GM21381 (cell line): ENCODE results near the gene CSNK2A2.
A peak's percentile ranks its signal among the peaks of the same experiment; 100 is the strongest.

Experiments
- ATAC-seq: cut with Tn5 transposase; IDR thresholded peaks from one replicate; pipeline ENCODE4 v1.9.1; 2021; ENCODE audit warnings: mild to moderate bottlenecking, moderate library complexity; ENCODE audit not compliant: unreplicated experiment

CSNK2A2 gene

DNA sequence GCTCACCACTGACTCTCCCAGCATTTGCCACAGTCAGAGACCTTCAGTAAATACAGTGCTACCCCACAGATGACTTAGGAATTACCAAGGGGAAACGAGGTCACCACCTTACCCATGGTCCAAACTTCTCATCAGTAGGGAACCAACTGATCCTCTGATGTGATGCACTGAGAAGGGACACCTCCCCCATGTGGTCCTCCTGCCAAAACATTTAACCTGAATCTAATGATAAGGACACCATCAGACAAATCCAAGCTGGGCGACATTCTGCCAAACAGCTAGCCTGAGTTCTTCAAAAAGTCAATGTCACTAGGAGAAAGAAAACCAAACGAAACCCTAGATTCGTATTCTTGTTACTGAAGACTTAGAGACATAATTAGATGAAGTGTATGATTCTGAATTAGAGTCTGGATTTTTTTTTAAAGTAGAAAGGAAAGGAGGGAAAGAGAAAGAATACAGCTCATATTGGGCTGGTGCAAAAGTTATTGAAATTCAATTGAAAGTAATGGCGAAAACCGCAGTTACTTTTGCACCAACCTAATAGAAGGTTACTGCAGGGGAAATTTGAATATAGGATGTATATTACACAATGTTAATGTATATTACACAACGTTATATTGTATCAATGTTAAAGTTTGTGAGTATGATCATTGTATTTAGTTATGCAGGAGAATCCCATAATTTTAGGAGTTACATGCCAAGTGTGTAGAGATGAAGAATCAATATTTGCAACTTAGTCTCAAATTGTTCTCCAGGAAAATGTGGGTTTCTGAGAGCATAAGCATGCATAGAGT lies 2.3 kb upstream of the CSNK2A2 start:
- no peak for ATAC-seq

- no peak for ATAC-seq
Measured at GRCh38 chr16:58198803-58199411, 1.0 kb upstream of the CSNK2A2 start.

GRCh38 chr16:58197314-58198012 lies 443 bp downstream of the CSNK2A2 start:
- ATAC-seq, result peak; percentile 31

- ATAC-seq, result no peak
Measured at GRCh38 chr16:58196898-58197313, 1.0 kb downstream of the CSNK2A2 start.

- ATAC-seq, result no peak
Measured at GRCh38 chr16:58195771-58196170, 2.1 kb downstream of the CSNK2A2 start.

DNA sequence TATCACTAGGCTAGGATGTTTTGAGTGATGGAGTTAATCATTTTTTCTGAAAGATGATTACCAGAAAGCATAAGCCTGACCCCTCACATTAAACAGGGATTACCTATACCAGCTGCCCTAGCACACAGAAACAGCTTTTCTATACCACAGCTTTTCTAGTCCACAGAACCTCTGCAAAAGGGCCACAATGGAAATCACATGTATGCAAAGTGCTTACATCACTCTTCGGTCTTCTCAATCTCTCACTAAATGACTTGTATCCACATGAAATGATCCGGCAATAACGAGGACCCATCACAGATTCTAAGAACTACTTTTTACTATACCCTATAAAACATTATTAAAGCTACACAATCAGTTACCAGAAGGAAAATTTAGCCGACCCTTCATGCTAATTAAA lies 2.6 kb downstream of the CSNK2A2 start:
- no peak for ATAC-seq

DNA sequence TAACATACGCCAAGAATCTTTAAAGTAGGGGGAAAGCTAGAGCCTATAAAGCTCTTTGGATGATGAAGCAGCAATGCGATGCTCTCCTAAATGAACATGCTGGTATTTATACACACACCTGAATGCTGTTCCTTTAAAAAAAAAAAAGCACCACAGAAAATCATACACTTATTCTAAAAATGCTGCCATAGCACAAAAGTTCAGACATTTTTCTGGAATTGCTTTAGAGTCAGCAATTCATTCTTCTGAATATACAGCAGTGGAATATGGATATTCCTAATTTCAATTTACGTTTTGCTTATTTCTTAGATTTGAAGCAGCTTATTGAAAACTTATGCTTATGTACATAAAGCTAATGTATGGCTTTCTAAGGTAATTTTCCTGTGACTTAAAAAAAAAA lies 3.1 kb downstream of the CSNK2A2 start:
- ATAC-seq, result no peak

GRCh38 chr16:58187665-58188421 lies 10.1 kb downstream of the CSNK2A2 start:
- ATAC-seq, result no peak

DNA sequence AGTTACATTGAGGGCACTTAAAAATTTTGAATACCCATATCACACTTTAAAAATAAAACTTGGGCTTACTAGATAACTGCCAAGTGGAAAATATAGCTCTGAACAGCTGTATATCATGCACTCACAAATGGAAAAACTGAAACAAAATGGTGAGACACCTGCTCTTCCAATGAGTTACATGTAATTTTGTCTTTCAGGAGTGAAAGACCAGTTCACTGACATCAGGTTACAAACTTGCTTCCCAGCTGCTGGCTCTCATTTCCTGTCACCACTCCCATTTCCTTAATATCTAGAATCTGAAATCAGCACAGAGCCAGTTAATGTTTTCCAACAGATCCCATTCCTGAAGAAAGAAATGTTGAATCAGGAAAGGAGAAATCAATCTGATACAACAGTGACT lies 10.8 kb downstream of the CSNK2A2 start:
- no peak for ATAC-seq

DNA sequence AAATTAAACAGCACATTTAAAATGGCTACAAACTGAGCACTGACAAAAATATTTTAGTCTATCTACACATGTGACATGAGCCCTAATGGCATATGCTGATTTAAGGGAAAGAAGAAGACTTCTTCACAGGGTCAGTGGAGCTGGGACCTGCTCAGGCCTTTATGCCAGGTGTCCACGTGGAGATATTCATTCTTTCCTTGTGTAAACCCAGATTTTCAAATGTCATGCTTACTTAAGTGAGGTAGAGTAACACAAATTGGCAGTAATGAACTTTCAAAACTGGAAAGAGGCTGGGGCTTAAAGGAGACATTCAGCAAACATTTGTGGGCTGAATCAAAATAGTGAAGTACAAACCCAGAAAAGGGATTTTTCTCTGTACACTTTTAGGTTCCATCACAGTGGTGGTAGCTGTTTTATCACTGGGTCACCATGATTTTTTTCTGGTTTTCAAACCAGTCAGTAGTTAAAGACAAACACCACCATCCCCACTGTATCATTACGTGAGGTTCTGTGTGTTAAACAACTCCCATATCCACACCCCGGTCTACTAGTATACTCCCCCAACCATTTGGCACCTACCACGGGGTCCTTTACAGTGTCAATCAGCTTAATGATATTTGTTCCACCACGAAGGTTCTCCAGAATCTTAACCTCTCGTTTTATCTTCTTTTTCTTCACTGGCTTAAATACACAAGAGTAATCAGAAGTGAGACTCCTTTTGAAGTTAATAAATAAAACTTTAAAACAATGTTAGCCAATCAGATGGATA lies 11.5 kb downstream of the CSNK2A2 start:
- no peak for ATAC-seq

GRCh38 chr16:58177353-58177710 lies 20.6 kb downstream of the CSNK2A2 start:
- ATAC-seq, result no peak

GRCh38 chr16:58176608-58177352 lies 21.1 kb downstream of the CSNK2A2 start:
- ATAC-seq, result no peak

DNA sequence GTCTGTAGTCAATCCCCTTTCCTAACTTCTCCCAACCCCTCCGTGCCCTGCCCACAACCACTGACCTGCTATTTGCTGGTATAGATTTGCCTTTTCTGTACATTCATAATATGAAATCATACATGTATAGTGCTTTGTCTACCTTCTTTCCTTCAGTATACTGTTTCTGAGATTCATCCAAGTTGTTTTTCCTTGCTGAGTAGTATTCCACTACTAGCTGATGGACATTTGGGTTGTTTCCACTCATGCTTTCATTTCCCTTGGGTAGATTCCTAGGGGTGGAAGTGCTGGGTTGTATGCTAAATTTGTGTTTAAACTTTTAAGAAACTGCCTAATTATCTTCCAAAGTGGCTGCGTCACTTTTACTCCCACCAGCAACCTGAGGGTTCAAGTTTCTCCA lies 27.7 kb downstream of the CSNK2A2 start:
- no peak for ATAC-seq

- ATAC-seq, result no peak
Measured at GRCh38 chr16:58160855-58161254, 37.1 kb downstream of the CSNK2A2 start.

GRCh38 chr16:58158725-58159124 lies 39.2 kb downstream of the CSNK2A2 start:
- ATAC-seq, result no peak

DNA sequence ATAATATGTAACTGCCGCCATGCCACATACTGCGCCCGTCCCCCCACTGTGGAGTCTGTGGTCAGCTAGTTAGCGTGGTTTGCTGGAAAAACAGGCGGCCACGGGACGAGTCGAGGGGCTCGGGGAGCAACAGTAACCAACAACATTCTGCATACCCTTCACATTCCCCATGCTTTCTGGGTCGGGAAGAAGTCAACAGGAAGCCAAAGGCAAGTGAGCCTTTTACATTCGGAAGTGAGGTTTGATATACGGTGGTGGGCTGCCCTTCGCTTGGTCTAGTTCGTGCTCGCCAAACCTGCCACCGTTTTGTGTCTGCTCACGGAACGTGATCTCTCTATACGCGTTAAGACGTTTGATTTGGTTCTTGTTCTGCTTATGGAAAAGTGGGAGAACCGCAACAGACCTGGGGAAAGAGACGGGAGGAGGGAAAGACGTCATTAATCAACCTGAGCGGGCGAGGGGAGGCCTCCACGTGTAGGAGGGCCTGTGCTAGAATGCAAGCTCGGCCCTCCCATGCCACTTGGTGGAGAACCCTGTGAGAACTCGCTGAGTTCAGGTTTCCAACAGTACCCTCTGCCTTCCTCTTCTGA lies 39.9 kb downstream of the CSNK2A2 start:
- ATAC-seq, result no peak

GRCh38 chr16:58157239-58157638 lies 40.7 kb downstream of the CSNK2A2 start:
- no peak for ATAC-seq

DNA sequence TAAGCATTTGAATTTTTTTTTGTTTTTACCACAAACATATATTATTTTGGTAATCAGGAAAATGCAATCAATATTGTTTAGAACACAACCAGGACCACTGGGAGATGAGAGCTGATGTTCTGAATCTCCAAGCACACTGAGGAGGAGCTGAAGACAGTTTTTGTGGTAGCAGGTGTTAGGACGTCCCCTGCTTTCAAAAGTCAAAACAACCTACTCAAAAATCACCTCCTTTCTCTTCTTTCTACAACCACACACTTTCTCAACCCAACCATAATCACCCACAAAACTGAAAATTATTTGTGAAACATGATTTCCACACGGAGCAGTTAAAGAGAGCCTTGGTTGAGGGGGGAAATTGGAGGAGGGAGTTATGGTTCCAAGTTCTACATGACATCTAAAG lies 42.1 kb downstream of the CSNK2A2 start:
- no peak for ATAC-seq

DNA sequence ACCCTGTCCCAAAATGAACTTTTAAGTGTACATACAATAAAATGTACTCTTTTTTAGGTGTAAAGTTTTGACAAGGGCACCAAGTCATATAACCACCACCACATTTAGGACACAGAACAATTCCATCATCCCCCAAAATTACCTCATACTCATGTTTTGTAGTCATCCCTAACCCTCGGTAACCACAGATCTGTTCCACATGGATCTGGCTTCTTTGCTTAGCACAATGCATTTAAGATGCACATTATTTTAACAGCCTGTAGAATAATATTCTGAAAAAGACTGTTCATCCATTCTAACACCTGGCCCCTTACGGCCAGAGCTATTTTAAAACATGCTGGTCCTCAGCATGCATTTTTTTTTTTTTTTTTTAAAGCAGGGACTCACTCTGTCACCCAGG lies 43.6 kb downstream of the CSNK2A2 start:
- no peak for ATAC-seq
